ENCODE data around the gene TSTD1.

GRCh38 chr1:161019751-161020495 is 18.8 kb downstream of the TSTD1 start:
- TF ChIP-seq POLR2A (IDR thresholded peaks at IDR 0.05): peak in 1 of 2 donors; percentile 15
- no peak for TF ChIP-seq CTCF (IDR thresholded peaks at IDR 0.05)
